Activated CD8-positive, alpha-beta T cell treated with anti-CD3 and anti-CD28 coated beads for 36 hours (primary cell): ENCODE data around the gene KCNJ4. TPM values are rescaled to one million over a fixed set of nuclear protein-coding genes. Genes with fewer than 3 reads are reported as not detected.

ENCODE experiments used
- ATAC-seq: fragments of 200-7000 bp; cut with Tn5 transposase; one replicate; pipeline ENCODE4 v1.10.0; 2021; ENCODE audit warnings: mild to moderate bottlenecking, moderate library complexity
- CTCF ChIA-PET: fragments of 350-600 bp; sonication (Branson Sonifier 250); formaldehyde crosslinking; loops from one replicate; lab custom pipeline; 2021; ENCODE audit warnings: antibody characterized with exemption; lab: Charles Lee
- POLR2A ChIA-PET: fragments of 350-600 bp; sonication (Branson Sonifier 250); formaldehyde crosslinking; loops from one replicate; lab custom pipeline; 2021; ENCODE audit warnings: antibody characterized with exemption; lab: Charles Lee
- DNase-seq: peaks from one replicate; pipeline ENCODE4 v3.0.0-alpha.2; 2020
- H3K27ac Mint-ChIP-seq: one replicate; pipeline ENCODE4 v1.8.0; 2021; ENCODE audit warnings: mild to moderate bottlenecking, mixed read lengths
- H3K27me3 Mint-ChIP-seq: one replicate; pipeline ENCODE4 v1.8.0; 2021; ENCODE audit warnings: mixed read lengths
- H3K36me3 Mint-ChIP-seq: one replicate; pipeline ENCODE4 v1.8.0; 2021; ENCODE audit warnings: low read depth, mixed read lengths
- H3K4me1 Mint-ChIP-seq: one replicate; pipeline ENCODE4 v1.8.0; 2021; ENCODE audit warnings: low read depth, mixed read lengths
- H3K4me3 Mint-ChIP-seq: one replicate; pipeline ENCODE4 v1.8.0; 2021; ENCODE audit warnings: mild to moderate bottlenecking, moderate library complexity, mixed read lengths
- H3K9me3 Mint-ChIP-seq: one replicate; pipeline ENCODE4 v1.8.0; 2021; ENCODE audit warnings: mixed read lengths
- intact Hi-C: fragments of 100-400 bp; cut with micrococcal nuclease; formaldehyde crosslinking; loops from one replicate; pipeline ENCODE4 v1.10.0; 2022
- total RNA-seq, 2 experiments: library from RNA; stranded (reverse); gene quantifications; one replicate each; pipeline ENCODE4 v1.2.3, GENCODE V29; 2021
- TF ChIP-seq, protein P1 (sequence below): fragments of 200-600 bp; IDR thresholded peaks from one replicate; pipeline ENCODE4 v1.8.0; 2022; ENCODE audit warnings: antibody characterized with exemption, mild to moderate bottlenecking

Gene KCNJ4
- total RNA-seq, 2 experiments from 2014 or later, result not detected

DNA sequence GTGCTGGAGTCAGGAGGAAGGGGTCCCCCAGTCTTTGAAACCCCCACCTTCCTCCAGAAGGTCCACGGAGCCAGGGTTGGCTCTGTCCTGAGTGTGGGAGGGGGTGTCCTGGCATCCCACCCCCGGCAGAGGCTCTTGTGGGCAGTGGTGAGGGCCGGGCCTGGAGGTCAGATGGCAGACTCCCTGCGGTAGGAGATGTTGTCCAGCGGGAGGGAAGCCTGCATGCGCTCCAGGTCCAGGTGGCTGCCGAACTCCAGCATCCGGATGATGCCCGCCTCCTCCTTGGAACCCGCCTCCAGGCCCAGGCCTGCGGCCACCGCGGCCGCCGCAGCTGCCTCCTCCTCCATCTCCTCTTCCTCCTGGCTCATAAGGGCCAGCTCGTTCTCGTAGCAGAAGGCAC, 28.4 kb downstream of the KCNJ4 start:
- ATAC-seq, result no peak
- H3K9me3 Mint-ChIP-seq, result no peaks in the 10 kb centered on the region
- no peaks in the 10 kb centered on the region for H3K4me1 Mint-ChIP-seq
- CTCF ChIA-PET, result no interaction called here
- POLR2A ChIA-PET, result no interaction called here
- no peaks in the 10 kb centered on the region for H3K27me3 Mint-ChIP-seq
- H3K4me3 Mint-ChIP-seq, result no peak overlapping the region
- intact Hi-C loops, result no loop called here
- no peak overlapping the region for H3K27ac Mint-ChIP-seq
- no peaks in the 10 kb centered on the region for H3K36me3 Mint-ChIP-seq
- DNase-seq, result no peak
- TF ChIP-seq, protein P1, sequence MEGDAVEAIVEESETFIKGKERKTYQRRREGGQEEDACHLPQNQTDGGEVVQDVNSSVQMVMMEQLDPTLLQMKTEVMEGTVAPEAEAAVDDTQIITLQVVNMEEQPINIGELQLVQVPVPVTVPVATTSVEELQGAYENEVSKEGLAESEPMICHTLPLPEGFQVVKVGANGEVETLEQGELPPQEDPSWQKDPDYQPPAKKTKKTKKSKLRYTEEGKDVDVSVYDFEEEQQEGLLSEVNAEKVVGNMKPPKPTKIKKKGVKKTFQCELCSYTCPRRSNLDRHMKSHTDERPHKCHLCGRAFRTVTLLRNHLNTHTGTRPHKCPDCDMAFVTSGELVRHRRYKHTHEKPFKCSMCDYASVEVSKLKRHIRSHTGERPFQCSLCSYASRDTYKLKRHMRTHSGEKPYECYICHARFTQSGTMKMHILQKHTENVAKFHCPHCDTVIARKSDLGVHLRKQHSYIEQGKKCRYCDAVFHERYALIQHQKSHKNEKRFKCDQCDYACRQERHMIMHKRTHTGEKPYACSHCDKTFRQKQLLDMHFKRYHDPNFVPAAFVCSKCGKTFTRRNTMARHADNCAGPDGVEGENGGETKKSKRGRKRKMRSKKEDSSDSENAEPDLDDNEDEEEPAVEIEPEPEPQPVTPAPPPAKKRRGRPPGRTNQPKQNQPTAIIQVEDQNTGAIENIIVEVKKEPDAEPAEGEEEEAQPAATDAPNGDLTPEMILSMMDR, result no peak

DNA sequence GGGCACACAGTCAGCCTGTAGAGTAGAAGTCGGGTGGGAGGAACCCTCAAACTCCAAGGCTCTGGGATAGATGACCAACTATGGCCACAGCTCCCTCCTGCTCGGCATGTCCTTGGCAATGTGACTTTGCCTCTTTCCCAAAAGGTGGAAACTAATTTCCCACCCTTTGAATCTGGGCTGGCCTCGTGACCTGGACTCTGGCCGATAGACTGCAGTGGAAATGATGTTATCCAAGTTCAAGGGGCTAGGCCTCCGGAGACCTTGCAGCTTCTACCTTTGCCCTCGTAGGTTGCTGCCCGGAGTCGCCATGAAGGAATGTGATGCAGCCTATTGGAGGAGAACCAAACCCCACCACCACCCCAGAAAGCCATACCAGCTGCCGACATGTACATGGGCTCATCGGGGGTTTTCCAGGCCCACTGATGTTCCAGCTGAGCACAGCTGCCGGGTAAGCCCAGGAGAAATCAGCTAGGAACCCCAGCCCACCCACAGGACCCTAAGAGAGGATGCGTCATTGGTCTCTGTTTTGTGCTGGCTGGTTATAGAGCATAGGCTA, 30.4 kb downstream of the KCNJ4 start:
- CTCF ChIA-PET, result no interaction called here
- POLR2A ChIA-PET, result interaction anchor here (0.6 to 1.0 kb wide), 4 partner anchors 9 to 97 kb away, joined by 3 to 4 read pairs (median 3); no protein-coding TSS in a partner anchor
- intact Hi-C loops, result no loop called here
- no peaks in the 10 kb centered on the region for H3K27me3 Mint-ChIP-seq
- H3K36me3 Mint-ChIP-seq, result no peaks in the 10 kb centered on the region
- no peak overlapping the region for H3K27ac Mint-ChIP-seq
- no peak for DNase-seq
- ATAC-seq, result no peak
- H3K4me1 Mint-ChIP-seq, result no peaks in the 10 kb centered on the region
- TF ChIP-seq, protein P1, result no peak
- no peaks in the 10 kb centered on the region for H3K9me3 Mint-ChIP-seq
- no peak overlapping the region for H3K4me3 Mint-ChIP-seq

DNA sequence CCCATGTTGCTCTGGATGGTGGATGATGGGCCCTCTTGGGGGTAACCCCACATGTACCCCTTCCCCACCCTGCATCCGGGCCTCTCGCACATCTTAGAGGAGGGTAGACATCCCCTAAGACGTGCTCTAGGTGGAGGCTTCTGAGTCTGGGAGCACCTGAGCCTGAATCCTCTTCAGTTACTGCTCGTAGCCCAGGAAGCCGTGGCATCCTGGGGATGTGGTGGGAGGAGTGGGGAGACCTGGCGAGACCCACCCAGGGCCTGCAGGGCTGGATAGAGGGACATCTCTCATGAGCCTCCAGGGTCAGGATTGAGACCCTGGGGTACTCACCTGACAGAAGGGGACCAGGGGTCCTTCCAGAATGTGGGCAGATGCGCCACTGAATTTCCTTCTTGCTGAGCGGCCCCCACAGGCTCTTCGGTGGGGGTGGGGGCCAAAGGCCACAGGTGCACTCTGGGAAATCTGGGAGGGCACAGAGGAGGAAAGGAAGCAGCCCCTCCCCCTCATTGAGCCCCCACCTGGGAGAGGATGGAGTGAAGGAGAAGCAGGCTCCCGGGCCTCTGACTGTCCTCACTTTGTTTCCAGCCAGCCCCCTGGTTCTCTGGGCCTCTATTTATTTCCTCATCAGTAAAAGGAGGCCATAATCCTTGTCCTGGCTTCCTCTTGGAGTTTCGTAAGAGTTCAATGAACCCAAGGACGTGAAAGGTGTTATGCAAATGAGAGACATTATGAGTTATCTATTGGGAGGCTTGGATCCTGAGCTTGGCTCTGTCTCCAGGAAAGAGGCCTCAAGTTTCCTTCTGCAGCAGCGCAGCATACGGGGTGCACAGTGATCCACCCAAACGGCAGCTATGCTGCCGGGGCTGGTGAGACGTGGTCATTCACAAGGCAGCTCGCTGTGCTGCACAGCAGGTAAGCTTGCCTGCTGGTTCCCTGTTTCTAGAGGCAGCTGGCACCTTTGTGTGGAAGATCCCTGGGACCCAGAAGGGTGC, 31.2 kb downstream of the KCNJ4 start:
- ATAC-seq, result no peak
- no peak overlapping the region for H3K4me3 Mint-ChIP-seq
- intact Hi-C loops, result no loop called here
- ChIA-PET CTCF (no interaction called here), POLR2A (interaction anchor here (0.6 to 1.0 kb wide), 4 partner anchors 10 to 98 kb away, joined by 3 to 4 read pairs (median 3); no protein-coding TSS in a partner anchor)
- H3K27ac Mint-ChIP-seq, result no peak overlapping the region
- DNase-seq, result no peak
- no peaks in the 10 kb centered on the region for H3K27me3 Mint-ChIP-seq
- no peaks in the 10 kb centered on the region for H3K9me3 Mint-ChIP-seq
- no peaks in the 10 kb centered on the region for H3K36me3 Mint-ChIP-seq
- TF ChIP-seq, protein P1, result no peak
- no peaks in the 10 kb centered on the region for H3K4me1 Mint-ChIP-seq

DNA sequence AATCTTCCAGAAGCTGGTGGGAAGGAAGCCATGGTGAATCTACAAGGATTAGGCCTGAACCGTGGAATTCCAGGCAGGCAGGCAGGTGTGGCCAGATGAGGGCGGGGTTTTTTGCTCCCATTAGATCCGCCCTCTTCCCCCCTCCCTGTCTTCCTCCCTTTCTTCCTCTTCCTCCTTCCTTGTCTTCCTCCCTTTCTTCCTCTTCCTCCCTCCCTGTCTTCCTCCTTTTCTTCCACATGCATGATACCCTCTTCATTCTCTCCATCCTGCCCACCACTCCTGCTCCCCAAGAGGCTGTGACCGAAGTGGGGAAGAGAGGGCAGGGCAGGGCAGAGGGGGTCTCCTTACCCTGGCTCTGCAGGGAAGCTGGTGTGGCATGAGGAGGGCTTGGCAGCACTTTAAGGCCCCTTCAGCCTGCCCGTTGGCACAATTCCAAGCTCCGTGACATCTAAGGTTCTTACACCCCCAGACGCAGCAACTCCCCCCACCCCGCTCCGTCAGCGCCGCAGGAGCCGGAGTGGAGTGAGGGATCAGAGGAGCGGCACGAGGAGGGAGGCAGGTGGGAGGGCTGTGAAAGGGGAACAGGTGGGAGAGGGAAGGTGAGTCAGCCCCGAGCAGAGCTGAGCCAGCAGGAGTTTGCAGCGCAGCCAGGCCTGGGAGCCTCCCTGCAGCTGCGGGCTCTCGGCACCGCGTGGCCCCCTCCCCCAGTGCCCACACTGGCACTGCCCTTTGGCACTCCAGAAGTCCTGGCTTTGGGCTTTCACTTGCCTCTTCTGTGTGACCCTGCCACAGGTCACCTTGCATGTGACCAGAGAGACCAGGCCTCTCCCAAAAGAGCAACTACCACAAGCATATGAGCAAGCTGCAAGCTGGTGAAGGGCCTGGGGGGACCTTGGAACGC, 32.1 kb downstream of the KCNJ4 start:
- Mint-ChIP-seq H3K4me1 (no peaks in the 10 kb centered on the region), H3K27ac (no peak overlapping the region), H3K27me3 (no peaks in the 10 kb centered on the region), H3K9me3 (no peaks in the 10 kb centered on the region), H3K36me3 (no peaks in the 10 kb centered on the region), H3K4me3 (no peak overlapping the region)
- TF ChIP-seq, protein P1, result no peak
- intact Hi-C loops, result no loop called here
- no peak for DNase-seq
- ChIA-PET POLR2A (no interaction called here), CTCF (interaction anchor here (1.1 kb wide), 1 partner anchor 371 kb away, joined by 3 read pairs; no protein-coding TSS in a partner anchor)
- ATAC-seq, result no peak
